ENCODE measurements around the gene ARHGAP8. TPM values are rescaled to one million over a fixed set of nuclear protein-coding genes. Genes with fewer than 3 reads are reported as not detected.

The ARHGAP8 gene
- total RNA-seq, 2 experiments from 2014 or later = not detected

DNA sequence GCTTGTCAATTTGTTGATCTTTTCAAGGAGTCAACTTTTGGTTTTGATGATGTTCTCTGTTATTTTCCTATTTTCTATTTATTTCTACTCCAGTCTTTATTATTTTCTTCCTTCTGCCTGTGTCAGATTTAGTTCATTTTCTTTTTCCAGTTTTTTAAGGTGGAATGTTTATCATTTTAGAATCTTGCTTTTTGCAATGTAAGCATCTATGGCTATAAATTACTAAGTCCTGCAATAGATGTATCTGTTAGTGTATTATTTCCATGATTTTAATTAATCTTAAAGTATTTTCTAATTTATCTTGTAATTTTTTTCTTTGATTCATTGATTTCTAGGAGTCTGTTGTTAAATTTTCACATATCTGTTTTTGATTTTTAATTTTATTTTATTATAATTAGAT lies 81.7 kb downstream of the ARHGAP8 start:
- Histone ChIP-seq H3K4me2 (ENCODE audit: low read length) (no peak overlapping the region), H3K27ac (ENCODE audit: low read depth, low read length, poor library complexity, severe bottlenecking) (no peak overlapping the region), H3K79me2 (ENCODE audit: insufficient read depth, low read depth, low read length) (no peaks in the 10 kb centered on the region), H3K9me2 (ENCODE audit: insufficient read depth, low read length) (no peaks in the 10 kb centered on the region), H3K4me1 (ENCODE audit: insufficient read depth, low read length, poor library complexity, severe bottlenecking) (no peaks in the 10 kb centered on the region), H3K9me3 (ENCODE audit: low read length) (peaks cover 3% of the 10 kb centered on the region; the same call in 1 of the 2 replicates), H3K36me3 (ENCODE audit: insufficient read depth, low read length) (no peaks in the 10 kb centered on the region), H3K4me3 (ENCODE audit: low read depth, low read length, poor library complexity, severe bottlenecking) (no peak overlapping the region), H2AFZ (ENCODE audit: low read length) (no peak overlapping the region), H4K20me1 (ENCODE audit: insufficient read depth, low read length) (no peaks in the 10 kb centered on the region)
- POLR2A ChIA-PET = no interaction called here
- TF ChIP-seq, protein P1, sequence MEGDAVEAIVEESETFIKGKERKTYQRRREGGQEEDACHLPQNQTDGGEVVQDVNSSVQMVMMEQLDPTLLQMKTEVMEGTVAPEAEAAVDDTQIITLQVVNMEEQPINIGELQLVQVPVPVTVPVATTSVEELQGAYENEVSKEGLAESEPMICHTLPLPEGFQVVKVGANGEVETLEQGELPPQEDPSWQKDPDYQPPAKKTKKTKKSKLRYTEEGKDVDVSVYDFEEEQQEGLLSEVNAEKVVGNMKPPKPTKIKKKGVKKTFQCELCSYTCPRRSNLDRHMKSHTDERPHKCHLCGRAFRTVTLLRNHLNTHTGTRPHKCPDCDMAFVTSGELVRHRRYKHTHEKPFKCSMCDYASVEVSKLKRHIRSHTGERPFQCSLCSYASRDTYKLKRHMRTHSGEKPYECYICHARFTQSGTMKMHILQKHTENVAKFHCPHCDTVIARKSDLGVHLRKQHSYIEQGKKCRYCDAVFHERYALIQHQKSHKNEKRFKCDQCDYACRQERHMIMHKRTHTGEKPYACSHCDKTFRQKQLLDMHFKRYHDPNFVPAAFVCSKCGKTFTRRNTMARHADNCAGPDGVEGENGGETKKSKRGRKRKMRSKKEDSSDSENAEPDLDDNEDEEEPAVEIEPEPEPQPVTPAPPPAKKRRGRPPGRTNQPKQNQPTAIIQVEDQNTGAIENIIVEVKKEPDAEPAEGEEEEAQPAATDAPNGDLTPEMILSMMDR (conservative IDR thresholded peaks at IDR 0.05; ENCODE audit: low read length) = no peak
- TF ChIP-seq EZH2phosphoT487 (IDR thresholded peaks at IDR 0.05; ENCODE audit: borderline replicate concordance, low read depth, low read length) = no peak
- CTCF ChIA-PET (ENCODE audit: unreplicated experiment) = no interaction called here
- DNase-seq (ENCODE audit: low spot score) = no peak
- BruUV-seq (replicated peaks) = no TSS peak
- intact Hi-C loops (cut with micrococcal nuclease; ENCODE audit: unreplicated experiment) = no loop called here

DNA sequence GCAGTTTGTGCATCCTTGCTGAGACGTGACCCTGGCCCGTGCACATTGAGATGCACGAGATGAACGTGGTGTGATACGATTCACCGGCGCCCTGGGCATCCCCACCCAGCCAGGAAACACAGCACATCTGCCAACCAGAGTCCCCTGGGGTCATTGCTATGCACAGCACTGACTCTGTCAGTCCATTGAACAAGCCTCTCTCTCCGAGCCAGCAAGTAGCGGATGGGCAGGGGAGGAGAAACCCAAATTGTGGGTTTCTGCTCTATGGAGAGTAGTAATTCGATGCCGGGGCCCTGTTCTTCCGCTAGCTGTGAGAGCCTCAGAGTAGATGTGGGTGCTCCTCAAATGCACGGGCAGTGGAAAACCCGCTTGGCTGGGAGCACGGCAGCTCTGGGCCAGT lies 85.1 kb downstream of the ARHGAP8 start:
- DNase-seq (ENCODE audit: low spot score) = no peak
- no peak overlapping the region for H3K4me2 ChIP-seq (ENCODE audit: low read length)
- H3K36me3 ChIP-seq (ENCODE audit: insufficient read depth, low read length) = no peaks in the 10 kb centered on the region
- H3K27ac ChIP-seq (ENCODE audit: low read depth, low read length, poor library complexity, severe bottlenecking) = no peak overlapping the region
- no peak overlapping the region for H2AFZ ChIP-seq (ENCODE audit: low read length)
- CTCF ChIA-PET (ENCODE audit: unreplicated experiment) = no interaction called here
- H4K20me1 ChIP-seq (ENCODE audit: insufficient read depth, low read length) = no peaks in the 10 kb centered on the region
- peaks cover 3% of the 10 kb centered on the region; the same call in 1 of the 2 replicates for H3K9me3 ChIP-seq (ENCODE audit: low read length)
- no peaks in the 10 kb centered on the region for H3K4me1 ChIP-seq (ENCODE audit: insufficient read depth, low read length, poor library complexity, severe bottlenecking)
- no peaks in the 10 kb centered on the region for H3K9me2 ChIP-seq (ENCODE audit: insufficient read depth, low read length)
- H3K79me2 ChIP-seq (ENCODE audit: insufficient read depth, low read depth, low read length) = no peaks in the 10 kb centered on the region
- POLR2A ChIA-PET = no interaction called here
- intact Hi-C loops (cut with micrococcal nuclease; ENCODE audit: unreplicated experiment) = no loop called here
- BruUV-seq (replicated peaks) = no TSS peak
- H3K4me3 ChIP-seq (ENCODE audit: low read depth, low read length, poor library complexity, severe bottlenecking) = no peak overlapping the region
- TF ChIP-seq, protein P1 (conservative IDR thresholded peaks at IDR 0.05; ENCODE audit: low read length) = no peak
- TF ChIP-seq EZH2phosphoT487 (IDR thresholded peaks at IDR 0.05; ENCODE audit: borderline replicate concordance, low read depth, low read length) = no peak

DNA sequence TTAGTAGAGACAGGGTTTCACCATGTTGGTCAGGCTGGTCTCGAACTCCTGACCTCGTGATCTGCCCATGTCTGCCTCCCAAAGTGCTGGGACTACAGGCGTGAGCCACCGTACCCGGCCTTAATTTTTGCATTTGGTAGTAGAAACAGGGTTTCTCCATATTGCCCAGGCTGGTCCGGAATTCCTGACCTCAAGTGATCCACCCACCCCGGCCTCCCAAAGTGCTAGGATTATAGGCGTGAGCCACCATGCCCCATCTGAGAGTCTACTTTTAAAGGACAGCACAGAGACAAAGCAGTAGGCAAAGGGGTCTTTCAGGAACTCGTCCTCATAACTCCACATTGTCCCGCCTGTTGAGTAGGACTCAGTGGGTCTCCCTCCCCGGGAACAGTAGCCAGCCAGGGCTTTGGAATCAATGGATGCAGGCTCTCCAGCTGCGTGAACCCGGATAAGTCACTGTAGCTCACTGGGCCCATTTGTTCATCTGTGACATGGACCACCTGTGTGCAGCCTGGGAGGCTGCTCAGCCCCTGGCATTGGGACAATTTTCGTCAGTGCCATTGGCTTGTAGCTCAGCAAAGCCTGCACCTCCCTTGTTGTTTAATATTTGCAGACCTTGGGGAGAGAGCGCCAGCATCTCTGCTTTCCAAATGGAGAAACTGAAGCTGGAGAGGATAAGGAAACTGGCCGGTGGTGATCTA lies 86.1 kb downstream of the ARHGAP8 start:
- BruUV-seq (replicated peaks) = no TSS peak
- no peaks in the 10 kb centered on the region for H4K20me1 ChIP-seq (ENCODE audit: insufficient read depth, low read length)
- no peak for DNase-seq (ENCODE audit: low spot score)
- TF ChIP-seq, protein P1 (conservative IDR thresholded peaks at IDR 0.05; ENCODE audit: low read length) = no peak
- TF ChIP-seq EZH2phosphoT487 (IDR thresholded peaks at IDR 0.05; ENCODE audit: borderline replicate concordance, low read depth, low read length) = no peak
- intact Hi-C loops (cut with micrococcal nuclease; ENCODE audit: unreplicated experiment) = no loop called here
- no peaks in the 10 kb centered on the region for H3K9me2 ChIP-seq (ENCODE audit: insufficient read depth, low read length)
- H3K9me3 ChIP-seq (ENCODE audit: low read length) = peaks cover 3% of the 10 kb centered on the region; the same call in 1 of the 2 replicates
- ChIA-PET CTCF (ENCODE audit: unreplicated experiment) (no interaction called here), POLR2A (interaction anchor here (0.5 kb wide), 1 partner anchor 751 kb away, joined by 3 read pairs; no protein-coding TSS in a partner anchor)
- no peak overlapping the region for H3K4me2 ChIP-seq (ENCODE audit: low read length)
- H3K36me3 ChIP-seq (ENCODE audit: insufficient read depth, low read length) = no peaks in the 10 kb centered on the region
- no peak overlapping the region for H3K27ac ChIP-seq (ENCODE audit: low read depth, low read length, poor library complexity, severe bottlenecking)
- no peaks in the 10 kb centered on the region for H3K79me2 ChIP-seq (ENCODE audit: insufficient read depth, low read depth, low read length)
- H3K4me3 ChIP-seq (ENCODE audit: low read depth, low read length, poor library complexity, severe bottlenecking) = no peak overlapping the region
- no peak overlapping the region for H2AFZ ChIP-seq (ENCODE audit: low read length)
- no peaks in the 10 kb centered on the region for H3K4me1 ChIP-seq (ENCODE audit: insufficient read depth, low read length, poor library complexity, severe bottlenecking)
